ENCODE measurements around the gene SFMBT2. TPM values are rescaled to one million over a fixed set of nuclear protein-coding genes. Genes with fewer than 3 reads are reported as not detected.
A peak's percentile ranks its signal among the peaks of the same experiment; 100 is the strongest.

The SFMBT2 gene
- total RNA-seq, 2 experiments from 2014 or later: 23.8 to 27.6 TPM

- DNase-seq: peak; percentile 15
- H3K4me1 Mint-ChIP-seq (ENCODE audit: low read depth): peaks cover 54% of the 10 kb centered on the region
- peaks cover 7% of the 10 kb centered on the region for H3K36me3 Mint-ChIP-seq (ENCODE audit: low read depth)
- H3K9me3 Mint-ChIP-seq: no peaks in the 10 kb centered on the region
- no peaks in the 10 kb centered on the region for H3K27me3 Mint-ChIP-seq
- ChIA-PET CTCF (interaction anchor here (1.0 kb wide), 1 partner anchor 148 kb away, joined by 4 read pairs; no protein-coding TSS in a partner anchor), POLR2A (no interaction called here)
- TF ChIP-seq, protein P1, sequence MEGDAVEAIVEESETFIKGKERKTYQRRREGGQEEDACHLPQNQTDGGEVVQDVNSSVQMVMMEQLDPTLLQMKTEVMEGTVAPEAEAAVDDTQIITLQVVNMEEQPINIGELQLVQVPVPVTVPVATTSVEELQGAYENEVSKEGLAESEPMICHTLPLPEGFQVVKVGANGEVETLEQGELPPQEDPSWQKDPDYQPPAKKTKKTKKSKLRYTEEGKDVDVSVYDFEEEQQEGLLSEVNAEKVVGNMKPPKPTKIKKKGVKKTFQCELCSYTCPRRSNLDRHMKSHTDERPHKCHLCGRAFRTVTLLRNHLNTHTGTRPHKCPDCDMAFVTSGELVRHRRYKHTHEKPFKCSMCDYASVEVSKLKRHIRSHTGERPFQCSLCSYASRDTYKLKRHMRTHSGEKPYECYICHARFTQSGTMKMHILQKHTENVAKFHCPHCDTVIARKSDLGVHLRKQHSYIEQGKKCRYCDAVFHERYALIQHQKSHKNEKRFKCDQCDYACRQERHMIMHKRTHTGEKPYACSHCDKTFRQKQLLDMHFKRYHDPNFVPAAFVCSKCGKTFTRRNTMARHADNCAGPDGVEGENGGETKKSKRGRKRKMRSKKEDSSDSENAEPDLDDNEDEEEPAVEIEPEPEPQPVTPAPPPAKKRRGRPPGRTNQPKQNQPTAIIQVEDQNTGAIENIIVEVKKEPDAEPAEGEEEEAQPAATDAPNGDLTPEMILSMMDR (IDR thresholded peaks at IDR 0.05): no peak
- ATAC-seq: no peak
- no peak overlapping the region for H3K4me3 Mint-ChIP-seq
- H3K27ac Mint-ChIP-seq: no peak overlapping the region
- intact Hi-C loops (cut with micrococcal nuclease): loop anchor here (10.0 kb wide), 1 partner anchor 336 kb away; no protein-coding TSS in a partner anchor
These were observed 149.9 kb downstream of the SFMBT2 start for GRCh38 chr10:7260912-7261311.

- Mint-ChIP-seq H3K27ac (peak overlapping the region; percentile 46), H3K9me3 (no peaks in the 10 kb centered on the region), H3K4me3 (no peak overlapping the region), H3K27me3 (no peaks in the 10 kb centered on the region), H3K4me1 (ENCODE audit: low read depth) (peaks cover 58% of the 10 kb centered on the region), H3K36me3 (ENCODE audit: low read depth) (peaks cover 11% of the 10 kb centered on the region)
- ATAC-seq (peak; percentile 17), DNase-seq (peak; percentile 31)
- CTCF ChIA-PET: interaction anchor here (1.0 to 3.1 kb wide), 4 partner anchors 8 to 148 kb away, joined by 4 to 19 read pairs (median 6); no protein-coding TSS in a partner anchor
- intact Hi-C loops (cut with micrococcal nuclease): loop anchor here (10.0 kb wide), 1 partner anchor 336 kb away; no protein-coding TSS in a partner anchor
- TF ChIP-seq, protein P1 (IDR thresholded peaks at IDR 0.05): peak; percentile 67
- POLR2A ChIA-PET: no interaction called here
These were observed 150.4 kb downstream of the SFMBT2 start for GRCh38 chr10:7260412-7260900.

DNA sequence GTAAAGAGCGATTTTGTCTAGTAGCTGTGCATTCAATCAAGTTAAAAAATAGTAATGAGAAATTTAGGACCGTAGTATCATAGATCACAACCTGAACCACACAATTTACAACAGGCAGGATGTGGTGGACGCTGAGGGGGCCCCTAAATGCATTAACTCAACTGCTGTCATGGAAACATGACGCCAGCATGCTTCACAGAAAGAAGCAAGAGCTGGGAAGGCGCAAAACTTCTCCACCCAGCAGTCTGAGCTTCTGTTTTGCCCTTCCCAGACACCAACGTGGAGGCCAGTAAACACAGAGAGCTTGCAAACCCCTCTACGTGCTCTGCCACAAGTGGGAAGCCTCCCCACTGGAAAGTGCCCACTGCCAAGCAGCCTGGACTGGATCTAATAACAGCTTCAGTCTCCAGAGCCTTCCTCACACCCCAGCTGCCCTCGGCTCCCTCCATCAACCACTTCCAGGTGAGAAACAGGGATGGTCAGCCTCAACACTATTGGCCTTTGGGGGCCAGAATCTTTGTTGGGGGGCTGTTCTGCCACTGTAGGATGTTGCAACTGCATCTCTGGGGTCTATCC, 151.8 kb downstream of the SFMBT2 start:
- peak; percentile 94 for DNase-seq
- ChIA-PET CTCF (interaction anchor here (0.7 to 3.6 kb wide), 16 partner anchors 9 to 340 kb away, joined by 3 to 27 read pairs (median 4); partner anchors contain the start of gene SFMBT2), POLR2A (interaction anchor here (0.7 to 1.6 kb wide), 8 partner anchors 8 to 152 kb away, joined by 3 to 7 read pairs (median 4); no protein-coding TSS in a partner anchor)
- Mint-ChIP-seq H3K4me1 (ENCODE audit: low read depth) (peaks cover 68% of the 10 kb centered on the region), H3K27ac (peak overlapping the region; percentile 55), H3K4me3 (peak overlapping the region; percentile 35), H3K36me3 (ENCODE audit: low read depth) (peaks cover 21% of the 10 kb centered on the region), H3K27me3 (no peaks in the 10 kb centered on the region), H3K9me3 (no peaks in the 10 kb centered on the region)
- ATAC-seq: peak; percentile 53
- TF ChIP-seq, protein P1 (IDR thresholded peaks at IDR 0.05): no peak
- intact Hi-C loops (cut with micrococcal nuclease): loop anchor here (5.0 kb wide), 2 partner anchors 72 to 148 kb away; no protein-coding TSS in a partner anchor

GRCh38 chr10:7255517-7255916, 155.3 kb downstream of the SFMBT2 start:
- Mint-ChIP-seq H3K36me3 (ENCODE audit: low read depth) (peaks cover 30% of the 10 kb centered on the region), H3K27me3 (no peaks in the 10 kb centered on the region), H3K4me3 (no peak overlapping the region), H3K27ac (peak overlapping the region; percentile 33), H3K4me1 (ENCODE audit: low read depth) (peaks cover 73% of the 10 kb centered on the region), H3K9me3 (no peaks in the 10 kb centered on the region)
- ChIA-PET POLR2A (interaction anchor here (1.1 to 1.5 kb wide), 2 partner anchors 12 to 85 kb away, joined by 4 to 8 read pairs; no protein-coding TSS in a partner anchor), CTCF (interaction anchor here (1.0 to 1.6 kb wide), 3 partner anchors 17 to 153 kb away, joined by 3 read pairs; no protein-coding TSS in a partner anchor)
- DNase-seq: no peak
- no peak for ATAC-seq
- TF ChIP-seq, protein P1 (IDR thresholded peaks at IDR 0.05): no peak
- intact Hi-C loops (cut with micrococcal nuclease): loop anchor here (5.0 kb wide), 2 partner anchors 68 to 152 kb away; no protein-coding TSS in a partner anchor
